Limb (tissue), 2 donors: Measurements from ENCODE around the gene DMKN.
A peak's percentile ranks its signal among the peaks of the same experiment; 100 is the strongest.
"Not testable (repeated sequence)": the region's sequence is repeated elsewhere in the genome, so short reads cannot be mapped to it uniquely, and the experiment has no call there.

Experiments used
- DNase-seq, 2 donors: peaks; one replicate each; pipeline ENCODE4 v3.0.0-alpha.2; 2016; ENCODE audit errors: extremely low spot score in 2 of 2

The DMKN gene

DNA sequence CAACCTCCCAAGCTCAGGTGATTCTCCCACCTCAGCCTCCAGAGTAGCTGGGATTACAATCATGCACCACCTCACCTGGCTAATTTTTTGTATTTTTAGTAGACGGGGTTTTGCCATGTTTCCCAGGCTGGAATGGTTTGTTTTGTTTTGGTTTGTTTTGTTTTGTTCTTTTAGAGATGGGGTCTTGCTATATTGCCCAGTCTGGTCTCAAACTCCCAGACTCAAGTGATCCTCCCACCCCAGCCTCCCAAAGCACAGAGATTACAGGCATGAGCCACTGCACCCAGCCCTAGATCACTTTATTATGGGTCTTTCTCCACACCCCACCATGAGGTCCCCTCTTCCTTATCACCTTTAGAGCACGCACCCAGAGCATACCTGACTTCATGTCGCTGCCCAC, 15.2 kb downstream of the DMKN start:
- no peak for DNase-seq

DNA sequence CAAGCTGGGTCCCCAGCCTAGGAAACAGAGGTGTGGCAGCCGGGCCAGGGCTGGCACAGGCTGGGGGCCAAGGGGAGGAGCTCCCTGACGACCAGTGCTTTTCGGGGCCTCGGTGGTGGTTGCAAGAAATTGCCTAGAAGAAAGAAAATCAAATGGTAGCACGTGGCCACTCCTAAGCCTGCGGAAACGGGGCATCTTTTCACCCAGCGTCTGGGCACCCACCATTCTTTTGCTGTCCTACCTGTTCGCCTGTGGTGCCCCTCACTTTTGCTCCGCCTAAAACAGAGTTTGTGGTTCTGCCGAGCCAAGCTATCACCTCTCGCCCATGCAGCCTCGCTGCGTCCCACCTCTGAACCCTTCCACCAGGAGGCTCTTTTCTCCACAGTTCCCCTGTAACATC, 16.0 kb downstream of the DMKN start:
- no peak for DNase-seq

DNA sequence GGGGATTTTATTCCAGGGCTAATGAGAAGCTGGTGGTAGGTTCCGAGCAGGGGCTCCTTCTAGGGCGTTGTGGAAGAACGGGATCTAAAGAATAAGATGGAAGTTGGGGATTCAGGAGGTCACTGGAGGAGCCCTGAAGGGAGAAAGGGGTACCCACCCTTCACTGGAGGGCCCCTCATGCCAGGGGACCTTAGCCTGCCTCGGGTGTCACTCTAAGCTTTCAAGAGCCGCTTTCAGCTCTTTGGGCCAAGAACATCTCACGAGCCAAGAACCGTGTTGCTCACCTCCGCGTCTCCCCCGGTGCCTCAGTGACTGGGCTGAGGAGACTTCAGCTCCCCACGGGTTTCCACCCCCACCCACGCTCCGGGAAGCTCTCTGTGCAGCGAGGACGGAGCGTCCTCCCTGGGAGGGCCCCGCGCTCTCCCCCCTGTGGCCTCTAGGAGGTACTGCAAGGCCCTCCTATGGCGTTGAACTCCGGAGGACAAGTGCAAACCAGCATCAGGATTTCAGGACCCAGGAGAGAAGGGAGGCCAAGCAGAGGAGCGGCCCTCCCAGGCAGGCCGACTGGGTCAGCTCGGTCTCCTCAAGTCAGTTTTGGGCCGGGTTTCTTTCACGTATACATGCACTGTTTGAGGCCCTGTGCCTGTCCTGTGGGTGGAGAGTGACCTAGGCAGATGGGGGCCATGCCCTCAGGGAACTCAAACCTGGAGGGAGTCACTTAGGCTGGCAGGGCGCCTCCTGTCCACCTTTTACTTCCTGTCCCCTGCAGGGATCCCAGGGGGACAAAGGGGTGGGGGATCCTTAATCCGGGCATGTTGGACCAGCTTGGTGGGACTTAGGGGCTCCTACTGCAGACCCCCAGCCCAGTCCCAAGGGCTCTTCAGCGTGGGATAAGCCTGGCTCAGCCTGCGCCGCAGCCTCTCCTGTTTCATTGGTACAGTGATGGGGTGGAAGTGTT, 18.1 kb downstream of the DMKN start:
- peak; percentile 45 to 66 for DNase-seq

DNA sequence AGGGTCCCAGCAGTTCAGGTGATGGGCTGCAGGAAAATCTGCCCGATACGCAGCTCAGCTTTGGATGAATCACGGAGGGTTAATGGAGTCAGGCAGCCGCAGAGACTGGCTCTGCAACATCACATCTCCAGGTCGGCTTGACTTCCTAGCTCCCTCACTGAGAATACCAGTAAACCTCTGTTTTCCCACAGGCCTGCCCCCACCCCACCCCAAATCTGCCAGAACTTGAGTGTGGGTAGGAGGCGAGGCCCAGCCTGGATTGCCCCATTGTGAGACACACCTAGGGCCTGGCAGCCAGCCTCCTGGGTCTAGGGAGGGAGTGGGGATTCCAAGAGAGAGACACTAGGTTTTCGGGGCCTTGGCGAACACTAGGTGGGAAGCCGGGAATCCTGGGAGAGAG, 19.5 kb downstream of the DMKN start:
- DNase-seq, result no peak

DNA sequence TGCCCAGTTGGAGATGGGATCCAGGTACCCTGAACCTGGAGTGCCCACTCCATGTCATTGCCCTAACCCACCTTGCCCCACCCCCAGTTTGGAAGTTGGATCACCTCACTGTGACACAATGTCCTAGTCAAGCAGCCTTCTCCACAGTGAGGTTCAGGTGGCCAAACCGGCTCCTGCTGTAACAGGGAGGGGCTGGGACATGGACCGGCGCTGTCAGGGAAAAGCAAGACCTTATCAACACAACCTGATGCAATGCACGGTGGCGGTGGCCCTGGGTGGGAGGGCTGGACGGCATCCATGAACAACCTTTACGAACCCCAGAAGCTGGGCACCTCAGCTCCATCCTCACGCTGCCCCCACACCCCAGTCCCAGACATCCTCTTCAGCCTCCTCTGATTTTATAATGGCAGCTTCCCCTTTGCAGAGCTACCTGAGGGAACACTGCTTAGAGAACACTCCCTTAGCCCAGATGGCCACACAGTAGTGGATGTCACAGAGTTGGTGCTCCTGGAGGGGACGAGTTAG, 21.6 kb downstream of the DMKN start:
- no peak for DNase-seq

DNA sequence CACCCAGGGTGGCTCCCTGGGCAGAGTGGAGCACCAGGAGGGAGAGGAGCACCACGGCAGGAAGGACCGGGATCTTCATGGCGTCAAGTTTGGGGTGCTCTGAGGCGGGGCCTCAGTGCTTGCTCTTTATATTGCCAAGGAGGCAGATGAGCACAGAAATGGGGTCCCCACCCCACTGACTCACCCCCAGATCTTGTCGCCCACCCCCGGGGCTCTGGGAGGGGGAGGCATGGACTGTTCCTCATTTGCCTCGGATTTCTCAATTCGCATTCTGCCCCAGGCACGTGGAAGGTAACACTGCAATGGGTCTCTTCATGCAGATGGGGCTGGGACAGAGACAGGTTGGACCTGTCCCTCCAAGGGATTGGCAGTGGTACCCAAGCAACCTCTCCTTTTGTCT, 23.1 kb downstream of the DMKN start, which contains the start of gene KRTDAP:
KRTDAP (minus strand) TSS at position 101 of the 400 bp plus-strand sequence; CDS start at position 79, 22 bp downstream.
- no peak for DNase-seq

DNA sequence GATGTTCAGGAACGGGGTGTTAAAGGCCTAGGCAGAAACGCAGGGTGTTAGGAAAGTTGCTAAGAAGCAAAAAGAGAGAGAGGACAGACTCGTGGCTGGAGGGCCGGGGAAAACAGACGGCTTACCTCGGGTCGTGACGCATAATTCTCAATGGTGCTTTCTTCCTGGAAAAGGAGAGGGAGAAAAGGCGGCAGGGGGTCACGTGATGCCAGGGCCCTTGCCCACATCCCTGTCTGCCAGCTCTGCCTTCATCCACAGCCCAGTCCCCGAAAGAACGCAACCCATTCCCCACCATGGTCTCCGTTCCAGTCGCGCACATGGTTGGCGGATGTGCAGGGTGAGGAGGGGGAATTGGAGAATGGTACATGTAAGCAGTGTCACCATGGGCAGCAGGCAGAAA, 24.8 kb downstream of the DMKN start:
- DNase-seq, result no peak

DNA sequence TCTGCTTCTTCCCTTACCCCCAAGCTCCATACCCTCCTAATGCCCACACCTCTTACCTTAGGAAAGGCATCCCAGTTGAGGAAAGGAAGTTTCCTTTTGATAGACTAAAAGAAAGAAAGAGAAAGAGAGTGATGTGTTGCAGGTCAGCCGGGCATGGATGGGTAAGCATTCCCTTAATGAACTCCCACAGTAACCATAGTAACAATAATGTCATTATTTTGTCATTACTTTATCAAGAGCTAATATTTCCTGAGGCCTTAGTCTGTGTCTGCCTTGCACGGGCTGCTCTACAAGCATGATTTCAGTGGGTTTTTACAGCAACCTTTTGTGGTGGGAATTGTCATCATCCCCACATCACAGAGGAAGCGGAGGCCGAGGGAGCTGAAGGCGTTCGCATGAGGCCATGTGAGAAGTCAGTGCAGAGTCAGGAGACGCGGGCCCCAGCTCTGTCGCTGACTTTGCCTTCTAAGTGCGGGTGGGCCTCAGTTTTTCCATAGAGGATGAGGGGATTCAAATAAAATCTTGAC, 25.7 kb downstream of the DMKN start:
- DNase-seq, result no peak

DNA sequence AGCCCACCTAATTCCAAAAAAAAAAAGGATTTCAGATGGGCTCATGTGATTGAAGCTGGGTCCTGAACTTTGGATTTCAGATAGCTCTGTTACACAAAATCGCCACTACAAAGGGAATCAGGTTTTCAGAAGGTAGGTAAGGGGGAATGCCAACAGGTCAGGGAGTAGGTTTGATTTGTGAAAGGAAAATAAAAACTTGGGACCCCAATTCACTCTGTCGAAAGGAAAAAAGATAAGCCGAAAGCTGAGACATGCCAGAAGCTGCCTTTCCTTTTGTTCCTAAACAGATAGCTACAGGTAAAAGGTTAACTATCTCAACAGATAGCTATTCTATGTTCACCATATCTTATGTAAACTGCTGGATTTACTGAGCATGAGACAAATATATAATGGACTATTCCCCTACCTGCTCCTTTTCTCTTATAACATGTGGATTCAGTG, 27.2 kb downstream of the DMKN start:
- DNase-seq, result no peak

DNA sequence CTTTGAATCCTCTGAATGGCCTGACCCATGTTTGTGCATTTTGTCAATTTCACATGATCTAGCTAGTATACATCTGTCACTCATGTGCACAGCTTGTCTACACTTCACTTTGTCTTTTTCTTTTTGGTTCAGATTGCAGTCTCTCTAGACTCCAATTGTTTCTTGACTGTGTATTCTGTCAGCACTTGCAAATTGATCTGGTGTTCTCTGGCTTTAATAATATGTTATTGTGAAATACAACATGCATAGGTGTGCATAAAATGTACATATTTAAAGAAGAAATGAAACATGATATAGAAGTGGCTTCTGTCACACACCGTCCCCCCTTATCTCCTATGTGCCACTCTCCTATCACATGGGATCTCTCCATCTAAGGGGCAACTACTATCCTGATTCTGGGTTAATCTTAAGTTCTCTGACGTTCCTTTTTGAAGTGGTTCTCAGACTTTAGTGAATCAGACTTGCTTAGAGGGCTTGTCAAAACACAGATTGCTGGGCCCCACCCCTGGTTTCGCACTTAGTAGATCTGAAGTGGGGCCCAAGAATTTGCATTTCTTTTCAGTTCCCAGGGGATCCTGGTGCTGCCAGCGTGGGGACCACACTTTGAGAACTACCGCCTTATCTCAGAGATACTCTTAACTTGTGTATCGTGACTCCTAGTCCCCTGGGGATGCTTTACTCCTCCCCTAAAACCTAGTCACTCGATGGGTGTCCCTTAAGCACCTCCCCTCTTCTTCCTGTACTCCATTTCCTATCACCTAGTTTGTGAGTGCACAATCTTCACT, 29.0 kb downstream of the DMKN start:
- DNase-seq, result no peak

DNA sequence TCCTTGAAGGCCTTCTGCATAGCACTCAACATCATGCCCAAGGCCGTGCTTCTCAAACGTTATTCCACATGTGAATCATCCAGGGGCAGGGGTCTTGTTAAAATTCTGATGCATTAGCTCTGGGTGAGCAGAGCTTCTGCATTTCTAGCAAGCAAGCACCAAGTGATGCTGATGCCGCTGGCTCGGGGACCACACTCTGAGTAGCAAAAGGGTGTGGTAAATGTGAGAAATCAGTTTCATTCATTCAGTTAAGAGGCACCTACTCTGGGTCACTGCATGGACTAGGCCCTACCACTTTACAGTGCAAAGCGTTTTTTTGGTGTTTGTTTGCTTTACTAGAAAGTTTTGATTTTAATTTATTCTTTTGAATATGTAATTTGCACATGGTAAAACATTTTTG, 30.4 kb downstream of the DMKN start:
- DNase-seq, result no peak

DNA sequence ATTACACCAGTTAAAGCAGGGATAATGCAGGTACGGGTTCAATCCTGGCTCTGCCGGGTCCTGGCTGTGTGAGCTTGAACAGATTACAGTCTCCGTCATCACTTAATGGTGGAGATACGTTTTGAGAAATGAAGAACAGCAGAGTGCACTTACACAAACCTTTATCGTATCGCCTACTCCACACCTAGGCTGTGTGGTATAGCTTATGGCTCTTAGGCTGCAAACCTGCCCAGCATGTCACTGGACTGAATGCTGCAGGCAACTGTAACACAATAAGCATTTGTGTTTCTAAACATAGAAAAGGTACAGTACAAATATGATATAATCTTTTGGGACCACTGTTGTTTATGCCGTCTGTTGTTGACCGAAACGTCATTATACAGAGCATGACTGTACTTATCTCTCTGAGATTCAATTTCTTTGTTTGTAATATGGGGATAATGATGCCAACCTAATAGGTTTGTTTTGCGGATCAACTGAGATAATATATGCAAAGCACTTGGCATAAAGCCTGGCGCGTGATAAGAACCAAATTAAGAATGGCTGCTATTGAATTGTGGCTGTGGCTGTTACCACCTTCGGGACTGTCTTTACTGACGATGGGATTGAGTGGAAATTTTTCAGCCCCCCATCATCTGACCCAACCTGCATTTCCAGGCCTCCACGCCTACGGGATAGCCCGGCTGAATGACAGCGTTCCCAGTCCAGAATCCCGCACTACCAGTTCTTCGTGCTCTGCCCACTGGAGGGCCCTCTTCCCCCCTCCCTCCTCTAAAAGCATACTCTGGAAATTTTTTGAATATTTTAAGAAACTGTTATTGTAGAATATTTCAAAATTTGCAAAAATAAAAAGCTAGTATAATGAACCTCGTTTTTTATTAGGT, 34.4 kb downstream of the DMKN start:
- no peak for DNase-seq

DNA sequence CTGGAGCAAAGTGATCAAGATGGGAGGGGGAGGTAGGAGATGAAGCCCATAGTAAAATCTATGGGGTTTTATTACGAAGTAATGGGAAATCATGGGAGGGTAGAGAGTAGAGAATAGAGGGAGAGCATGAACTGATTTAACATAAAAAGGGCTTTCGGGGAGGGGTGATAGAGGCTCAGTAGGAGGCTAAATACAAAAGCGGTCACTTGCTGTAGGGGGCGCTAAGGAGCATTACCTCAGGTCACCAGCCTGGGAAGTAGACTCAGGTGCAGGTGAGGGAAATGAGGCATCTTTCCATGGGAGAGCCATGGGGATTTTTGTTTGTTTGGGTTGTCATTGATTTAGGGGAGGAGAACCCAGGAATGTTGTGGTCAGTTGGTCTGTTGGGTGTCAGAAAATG, 37.3 kb downstream of the DMKN start:
- DNase-seq, result no peak

DNA sequence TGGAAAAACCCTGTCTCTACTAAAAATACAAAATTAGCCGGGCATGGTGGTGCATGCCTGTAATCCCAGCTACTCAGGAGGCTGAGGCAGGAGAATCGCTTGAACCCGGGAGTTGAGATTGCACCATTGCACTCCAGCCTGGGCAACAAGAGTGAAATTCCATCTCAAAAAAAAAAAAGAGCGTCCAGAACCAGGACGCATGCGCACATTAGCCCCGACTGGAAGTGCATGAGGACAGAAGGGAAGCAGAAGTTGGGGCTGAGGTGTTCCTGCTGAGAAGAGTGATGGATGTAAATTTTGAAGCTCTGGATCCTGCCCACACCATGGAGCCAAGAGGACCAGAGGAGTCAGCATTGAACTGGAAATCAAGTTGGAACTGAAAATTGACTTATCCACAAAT, 38.9 kb downstream of the DMKN start:
- not testable (repeated sequence) for DNase-seq

DNA sequence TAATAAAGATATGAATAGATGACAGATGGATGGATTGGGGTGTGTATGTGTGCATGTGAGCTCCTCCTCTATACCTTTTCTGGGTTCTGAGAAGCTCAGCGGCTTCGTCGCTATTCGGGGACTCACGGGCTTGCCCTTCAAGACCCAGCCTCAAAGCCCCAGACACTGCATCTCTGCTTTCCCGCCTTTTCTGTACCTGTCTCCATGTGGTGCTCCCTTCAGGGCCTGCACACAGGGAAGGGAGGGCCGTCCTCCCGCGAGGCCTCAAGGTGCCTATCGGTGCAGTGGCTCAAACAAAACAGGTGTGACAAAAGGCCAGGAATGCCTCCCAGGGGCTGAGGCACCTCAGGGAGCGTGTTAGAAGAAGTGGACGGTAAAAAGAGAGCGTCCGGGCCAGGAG, 39.3 kb downstream of the DMKN start:
- DNase-seq, result no peak

DNA sequence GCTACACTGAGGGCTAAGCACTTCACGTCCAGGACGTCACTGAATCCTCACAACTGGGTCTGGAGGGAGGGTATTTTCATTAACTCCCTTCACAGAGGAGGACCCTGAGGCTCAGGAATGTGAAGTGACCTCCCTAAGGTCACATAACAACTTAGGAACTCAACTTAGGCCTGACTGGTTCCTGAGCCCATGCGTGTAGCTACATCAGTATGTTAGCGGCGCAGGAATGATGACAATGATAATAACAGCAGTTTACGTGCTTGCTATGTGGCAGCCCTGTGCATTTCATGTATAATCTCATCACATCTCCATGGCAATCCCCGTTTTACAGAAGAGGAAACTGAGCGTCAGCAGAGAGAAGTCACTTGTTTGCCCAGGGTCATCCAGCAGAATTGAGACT, 41.5 kb downstream of the DMKN start:
- DNase-seq, result no peak

DNA sequence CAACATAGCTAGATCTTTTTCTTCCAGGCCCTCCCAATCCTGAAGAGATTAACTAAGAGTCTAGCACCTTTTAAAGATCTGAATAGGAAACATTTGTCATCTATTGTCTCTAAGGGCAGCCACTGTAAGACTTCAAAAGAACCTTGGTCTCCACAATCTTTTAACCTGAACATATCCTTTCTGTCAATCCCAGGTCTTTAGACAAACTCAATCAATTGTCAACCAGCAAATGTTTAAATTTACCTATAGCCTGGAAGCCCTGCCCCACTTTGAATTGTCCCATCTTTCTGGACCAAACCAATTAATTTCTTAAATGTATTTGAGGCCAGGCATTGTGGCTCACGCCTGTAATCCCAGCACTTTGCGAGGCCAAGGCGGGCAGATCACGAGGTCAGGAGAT, 42.4 kb downstream of the DMKN start:
- DNase-seq, result not testable (repeated sequence)

DNA sequence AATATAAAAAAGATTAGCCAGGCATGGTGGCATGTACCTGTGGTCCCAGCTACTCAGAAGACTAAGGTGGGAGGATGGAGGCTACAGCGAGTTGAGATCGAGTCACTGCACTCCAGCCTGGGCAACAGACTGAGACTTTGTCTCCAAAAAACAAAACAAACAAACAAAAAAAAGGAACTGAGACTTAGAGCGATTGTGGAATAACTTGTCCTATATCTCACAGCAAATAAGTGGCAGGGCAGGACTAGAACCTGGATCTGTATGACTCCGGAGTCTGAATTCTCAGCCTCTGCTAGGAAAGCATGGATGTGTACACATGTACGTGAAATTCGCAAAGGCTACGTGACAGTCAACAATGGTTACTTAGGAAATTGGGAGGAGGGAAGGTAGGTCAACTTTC, 43.3 kb downstream of the DMKN start:
- no peak for DNase-seq

DNA sequence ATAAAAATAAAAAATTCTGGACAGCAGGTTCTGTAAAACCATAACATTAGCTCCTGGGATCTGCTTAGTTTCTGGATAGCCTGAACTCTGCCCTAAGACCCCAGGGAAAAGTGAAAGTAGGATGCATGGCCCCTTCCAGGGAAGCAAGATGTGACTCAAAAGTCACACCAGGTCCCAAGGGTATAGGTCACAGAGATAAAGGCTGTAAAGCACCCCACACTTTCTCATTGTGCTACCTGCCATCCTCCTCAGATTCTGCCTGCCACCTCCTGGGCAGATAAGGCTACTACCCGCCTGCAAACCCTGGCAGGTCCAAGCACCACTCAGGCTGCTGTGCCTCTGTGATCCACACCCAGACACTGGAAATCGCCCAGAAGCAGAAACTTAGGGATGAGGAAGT, 44.8 kb downstream of the DMKN start:
- no peak for DNase-seq

DNA sequence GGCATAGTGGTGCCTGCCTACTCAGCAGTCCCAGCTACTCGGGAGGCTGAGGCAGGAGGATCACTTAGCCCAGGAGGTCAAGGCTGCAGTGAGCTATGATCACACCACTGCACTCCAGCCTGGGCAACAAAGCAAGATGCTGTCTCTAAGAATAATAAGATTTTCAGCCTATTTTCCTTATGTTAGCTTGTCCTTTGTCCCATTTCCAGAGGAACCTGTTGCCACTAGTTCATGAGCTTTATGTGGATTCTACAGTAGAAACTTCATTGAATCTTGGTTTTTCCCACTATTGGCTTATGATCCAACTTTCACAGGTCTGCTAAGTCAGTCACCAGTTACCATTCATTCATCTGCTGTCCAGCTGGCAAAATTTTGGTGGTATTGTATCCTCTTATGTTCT, 47.2 kb downstream of the DMKN start:
- DNase-seq, result no peak

DNA sequence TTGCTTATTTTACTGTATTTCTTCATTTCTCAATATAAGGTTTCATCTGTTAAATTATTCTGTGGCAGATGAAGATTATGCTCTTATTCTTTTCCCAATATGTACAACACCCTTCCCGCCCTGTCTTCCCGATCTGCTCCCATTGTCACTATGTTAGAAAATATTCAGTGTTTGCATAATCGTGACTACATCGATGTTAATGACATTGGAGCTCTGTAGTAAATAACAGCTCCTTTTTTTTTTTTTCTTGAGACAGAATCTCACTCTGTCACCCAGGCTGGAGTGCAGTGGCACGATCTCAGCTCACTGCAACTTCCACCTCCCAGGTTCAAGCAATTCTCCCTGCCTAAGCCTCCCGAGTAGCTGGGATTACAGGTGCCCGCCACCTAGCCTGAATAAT, 50.5 kb downstream of the DMKN start:
- not testable (repeated sequence) for DNase-seq
